Epidermal melanocyte (primary cell): ENCODE measurements around the gene CFAP251.
"Not testable (repeated sequence)": the region's sequence is repeated elsewhere in the genome, so short reads cannot be mapped to it uniquely, and the experiment has no call there.

Source experiments
- DNase-seq: peaks from one replicate; pipeline ENCODE4 v3.0.0; 2011; ENCODE audit warnings: low spot score; ENCODE audit not compliant: insufficient read length

CFAP251 gene

DNA sequence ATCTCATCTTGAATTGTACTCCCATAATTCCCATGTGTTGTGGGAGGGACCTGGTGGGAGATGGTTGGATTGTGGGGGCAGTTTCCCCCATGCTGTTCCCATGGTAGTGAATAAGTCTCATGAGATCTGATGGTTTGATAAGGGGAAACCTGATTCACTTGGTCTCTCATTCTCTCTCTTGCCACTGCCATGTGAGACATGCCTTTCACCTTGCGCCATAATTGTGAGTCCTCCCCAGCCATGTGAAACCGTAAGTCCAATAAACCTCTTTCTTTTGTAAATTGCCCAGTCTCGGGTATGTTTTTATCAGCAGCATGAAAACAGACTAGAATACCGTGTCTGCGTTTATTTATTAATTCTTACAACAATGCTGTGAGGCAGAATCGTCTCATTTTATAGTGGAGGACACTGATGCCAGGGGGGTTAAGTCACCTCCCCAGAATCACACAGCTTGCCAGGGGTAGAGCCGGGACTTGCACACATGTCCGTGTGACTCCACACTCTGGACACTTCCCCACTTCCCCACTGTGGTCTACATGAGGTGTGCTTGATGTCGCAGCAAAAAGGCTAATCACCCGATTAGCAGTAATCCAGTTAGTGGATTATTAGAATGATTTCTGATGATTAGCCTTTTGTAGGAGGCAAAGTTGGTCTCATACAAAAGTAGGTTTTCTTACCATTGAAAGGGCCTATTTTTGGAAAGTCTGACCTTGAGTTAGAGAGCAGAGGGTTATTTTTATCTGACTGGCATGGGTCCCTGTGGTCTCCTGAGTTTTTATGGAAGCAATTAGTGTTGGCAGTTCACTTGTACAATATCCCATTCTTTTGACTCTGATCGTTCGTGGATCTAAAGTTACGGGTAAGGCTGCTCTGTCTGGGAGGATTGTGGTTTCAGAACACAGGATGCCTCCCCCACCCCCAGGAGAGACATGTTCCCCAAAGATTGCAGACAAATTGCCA is 55.9 kb downstream of the CFAP251 start:
- DNase-seq: no peak

DNA sequence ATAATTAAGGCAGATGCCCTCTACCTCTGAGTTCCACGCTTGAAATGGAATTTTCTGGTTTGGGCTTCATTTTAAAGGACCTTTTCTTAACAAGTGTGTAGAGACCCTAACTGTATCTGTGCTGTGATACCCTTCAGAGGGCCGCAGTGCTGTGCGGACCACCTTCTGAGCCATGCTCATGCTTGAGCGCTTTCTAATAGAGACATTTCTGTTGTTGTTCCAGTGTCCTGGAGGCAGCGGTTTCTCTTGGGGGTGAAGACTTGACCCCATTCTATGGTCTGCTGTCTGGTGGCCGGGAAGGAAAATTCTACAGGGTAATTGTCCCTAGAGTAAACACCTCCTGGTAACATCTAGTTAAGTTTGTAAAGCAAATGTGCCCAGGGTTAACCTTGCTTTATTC is 56.6 kb downstream of the CFAP251 start:
- DNase-seq: no peak

DNA sequence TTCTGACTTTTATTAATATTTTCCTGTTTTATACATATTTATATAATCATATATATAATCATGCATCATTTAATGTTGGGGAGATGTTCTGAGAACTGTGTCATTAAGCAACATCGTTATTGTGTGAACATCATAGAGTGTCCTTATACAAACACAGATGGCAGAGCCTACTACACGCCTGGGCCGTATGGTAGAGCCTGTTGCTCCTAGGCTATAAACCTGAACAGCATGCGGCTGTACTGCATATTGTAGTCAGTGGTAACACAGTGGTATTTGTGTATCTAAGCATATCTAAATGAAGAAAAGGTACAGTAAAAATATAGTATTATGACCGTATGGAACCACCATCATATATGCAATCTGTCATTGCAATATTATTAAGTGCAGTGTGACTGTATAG is 58.6 kb downstream of the CFAP251 start:
- DNase-seq: no peak

DNA sequence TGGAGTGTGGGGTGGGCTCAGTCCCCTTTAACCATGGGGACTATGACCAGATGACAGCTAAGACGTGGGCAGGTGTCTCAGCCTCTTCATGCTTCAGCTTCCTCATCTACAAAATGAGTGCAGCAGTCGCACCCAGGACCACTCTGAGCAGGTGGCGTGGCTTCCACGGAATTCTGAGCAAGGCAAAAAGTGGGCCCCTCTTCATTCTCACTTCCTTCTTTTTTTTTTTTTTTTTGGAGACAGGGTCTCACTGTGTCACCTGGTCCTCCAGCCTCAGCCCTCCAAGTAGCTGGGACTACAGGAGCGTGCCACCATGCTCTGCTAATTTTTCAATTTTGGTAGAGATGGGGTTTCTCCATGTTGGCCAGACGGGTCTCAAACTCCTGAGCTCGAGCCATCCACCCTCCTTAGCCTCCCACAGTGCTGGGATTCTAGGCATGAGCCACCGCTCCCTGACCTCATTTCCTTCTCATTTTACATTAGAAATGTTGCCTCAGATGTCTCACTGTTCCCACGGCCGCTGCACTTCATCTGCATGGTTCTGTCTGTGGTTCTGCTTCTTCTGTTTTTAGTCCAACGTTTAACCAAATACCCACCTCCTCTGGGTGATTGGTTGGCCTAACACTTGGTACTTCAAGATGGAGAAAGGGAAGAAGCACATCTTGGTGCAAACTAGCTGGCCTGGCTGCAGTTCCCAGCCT is 61.9 kb downstream of the CFAP251 start:
- no peak for DNase-seq

DNA sequence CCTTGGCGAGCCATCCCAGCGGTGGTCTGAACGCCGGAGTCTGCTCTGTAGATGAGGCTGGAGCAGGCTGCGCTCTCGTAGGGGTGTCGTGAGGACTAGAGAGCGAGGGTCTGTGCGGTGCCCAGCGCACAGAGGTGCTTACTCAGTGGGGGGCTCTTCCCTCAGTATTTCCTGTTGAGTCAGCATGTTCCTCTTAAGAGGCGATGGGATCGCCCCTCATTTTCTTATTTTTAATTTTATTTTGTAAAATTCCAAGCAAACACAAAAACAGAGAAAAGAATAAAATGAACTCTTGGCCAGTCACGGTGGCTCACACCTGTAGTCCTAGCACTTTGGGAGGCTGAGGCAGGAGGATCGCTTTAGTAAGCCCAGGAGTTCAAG is 62.5 kb downstream of the CFAP251 start:
- no peak for DNase-seq

DNA sequence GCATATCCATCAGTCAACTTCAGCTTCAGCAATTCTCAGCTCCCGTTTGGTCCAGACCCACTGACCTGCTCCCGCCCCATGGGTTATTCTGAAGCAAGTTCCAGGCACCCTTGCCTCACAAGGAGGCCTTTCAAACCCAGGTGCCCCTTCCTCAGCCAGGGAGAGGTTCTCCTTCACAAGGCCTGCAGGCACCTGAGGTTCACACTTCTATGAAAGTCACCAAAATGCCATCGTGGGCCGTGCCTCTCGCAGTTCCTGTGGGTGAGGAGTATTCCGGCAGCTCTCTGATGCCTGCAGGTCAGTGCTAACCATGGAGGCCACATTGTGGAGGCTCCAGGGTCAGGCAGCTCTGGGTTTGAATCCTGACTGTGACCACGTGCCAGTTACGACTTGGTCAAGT is 63.1 kb downstream of the CFAP251 start:
- DNase-seq: no peak

GRCh38 chr12:121982950-121983349 is 64.6 kb downstream of the CFAP251 start:
- DNase-seq: no peak

- no peak for DNase-seq
Observed at GRCh38 chr12:121983536-121984210, 65.3 kb downstream of the CFAP251 start.

DNA sequence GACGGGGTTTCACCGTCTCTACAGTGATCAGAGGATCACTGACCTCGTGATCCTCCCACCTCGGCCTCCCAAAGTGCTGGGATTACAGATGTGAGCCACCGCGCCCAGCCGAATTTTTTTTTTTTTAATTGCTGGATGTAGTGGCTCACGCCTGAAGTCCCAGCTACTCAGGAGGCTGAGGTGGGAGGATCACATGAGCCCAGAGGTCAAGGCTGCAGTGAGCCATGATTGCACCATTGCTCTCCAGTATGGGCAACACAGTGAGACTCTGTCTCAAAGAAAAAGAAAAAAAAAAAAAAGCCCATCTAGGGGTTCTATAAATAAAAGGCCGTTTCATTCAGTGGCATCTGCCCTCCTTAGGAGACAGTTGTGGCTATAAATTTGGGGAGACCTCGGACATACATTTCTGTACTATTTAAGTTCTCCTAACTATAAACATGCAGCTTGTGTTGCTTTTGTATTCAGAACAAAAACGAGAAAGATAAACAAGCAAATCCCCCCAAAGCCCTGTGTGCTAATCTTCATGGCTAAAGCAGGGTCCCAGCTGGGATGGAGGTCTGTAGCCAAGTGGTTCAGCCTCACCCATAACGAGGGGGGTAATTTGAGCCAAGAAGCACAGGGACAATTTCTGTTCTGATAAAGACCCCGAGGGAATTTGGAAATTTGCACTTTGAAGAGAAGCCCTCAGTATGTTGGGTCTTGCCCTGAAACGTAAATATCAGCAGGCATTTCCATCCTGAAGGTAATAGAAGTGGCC is 68.3 kb downstream of the CFAP251 start:
- no peak for DNase-seq

- DNase-seq: not testable (repeated sequence)
Observed at GRCh38 chr12:121988519-121988918, 70.1 kb downstream of the CFAP251 start.

- no peak for DNase-seq
Observed at GRCh38 chr12:121989276-121990113, 71.1 kb downstream of the CFAP251 start.

DNA sequence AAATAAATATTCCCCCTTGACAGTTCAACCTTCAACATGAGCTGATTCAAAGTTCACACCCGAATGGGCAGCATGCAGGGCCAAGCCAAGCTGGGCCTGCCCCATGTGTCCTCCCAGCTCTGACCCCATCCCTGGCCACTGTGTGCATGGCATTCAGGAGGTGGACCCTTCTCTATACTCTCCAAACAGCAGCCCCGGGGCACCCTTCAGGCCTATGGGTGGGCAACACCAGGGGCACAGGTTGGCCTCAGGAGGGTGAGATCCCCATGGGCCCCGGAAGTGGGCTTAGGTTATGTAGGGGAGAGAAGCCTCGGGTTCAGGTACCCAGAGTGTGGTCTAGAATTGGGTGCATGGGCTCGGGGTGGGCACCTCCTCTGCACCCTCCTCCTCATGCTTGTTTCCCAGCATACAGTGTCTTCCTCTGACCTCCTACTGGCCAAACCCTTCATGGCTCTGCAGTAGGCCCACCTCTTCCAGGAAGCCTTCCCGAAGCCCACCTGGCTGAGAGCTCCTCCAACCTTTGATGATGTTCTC is 71.8 kb downstream of the CFAP251 start:
- no peak for DNase-seq

DNA sequence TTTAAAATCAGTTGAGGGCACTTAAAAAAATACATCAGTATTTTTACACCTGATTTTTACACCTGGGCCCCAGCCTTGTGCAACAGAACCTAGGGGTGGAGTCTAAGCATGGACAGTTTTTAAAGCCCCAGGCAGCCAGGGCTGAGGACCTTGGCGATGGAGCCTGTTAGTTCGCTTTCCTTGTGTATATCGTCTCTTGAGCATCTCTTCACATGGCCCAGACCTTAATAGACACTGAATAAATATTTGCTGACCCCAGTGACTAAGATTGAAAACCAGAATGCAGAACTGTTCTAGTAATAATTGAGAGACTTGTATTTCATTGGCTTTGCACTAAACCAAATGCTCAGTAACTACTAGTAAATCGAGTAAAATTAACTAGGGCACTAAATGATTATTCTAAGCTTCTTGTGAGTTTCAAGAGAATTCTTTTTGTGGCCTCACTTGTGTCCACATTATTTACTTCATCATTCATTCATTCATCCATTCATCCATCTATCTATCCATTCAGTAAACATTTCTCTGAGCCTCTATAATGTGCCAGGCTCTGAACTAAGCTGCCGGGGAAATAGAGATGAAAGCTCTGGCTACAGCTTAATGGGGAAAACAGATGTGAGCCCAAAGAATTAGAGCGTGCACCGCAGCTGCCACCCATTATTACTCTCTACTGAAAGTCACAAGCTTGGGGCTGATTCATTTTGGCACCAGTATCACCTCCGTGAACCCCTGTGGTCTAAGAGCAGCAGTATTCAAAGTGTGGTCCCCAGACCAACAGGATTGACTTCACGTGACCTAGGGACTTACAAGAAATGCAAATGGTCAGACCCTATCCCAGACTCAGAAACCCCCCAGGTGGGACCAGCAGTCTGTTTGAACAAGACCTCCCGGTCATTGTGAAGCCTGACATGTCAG is 72.6 kb downstream of the CFAP251 start:
- DNase-seq: no peak

- peak; percentile 71 for DNase-seq
Observed at GRCh38 chr12:121992059-121992879, 73.9 kb downstream of the CFAP251 start.

- DNase-seq: no peak
Observed at GRCh38 chr12:121996050-121996944, 77.9 kb downstream of the CFAP251 start.

- no peak for DNase-seq
Observed at GRCh38 chr12:121996945-121997612, 78.7 kb downstream of the CFAP251 start.
